GM21528 (cell line): ENCODE measurements around the gene CLGN.

Experiments used
- ATAC-seq: cut with Tn5 transposase; IDR thresholded peaks from one replicate; pipeline ENCODE4 v1.9.1; 2021; ENCODE audit warnings: mild to moderate bottlenecking, moderate library complexity; ENCODE audit not compliant: unreplicated experiment, low FRiP score

Gene CLGN

GRCh38 chr4:140382732-140383131 lies 44.7 kb downstream of the CLGN start:
- no peak for ATAC-seq

GRCh38 chr4:140374130-140374477 lies 53.3 kb downstream of the CLGN start:
- no peak for ATAC-seq

DNA sequence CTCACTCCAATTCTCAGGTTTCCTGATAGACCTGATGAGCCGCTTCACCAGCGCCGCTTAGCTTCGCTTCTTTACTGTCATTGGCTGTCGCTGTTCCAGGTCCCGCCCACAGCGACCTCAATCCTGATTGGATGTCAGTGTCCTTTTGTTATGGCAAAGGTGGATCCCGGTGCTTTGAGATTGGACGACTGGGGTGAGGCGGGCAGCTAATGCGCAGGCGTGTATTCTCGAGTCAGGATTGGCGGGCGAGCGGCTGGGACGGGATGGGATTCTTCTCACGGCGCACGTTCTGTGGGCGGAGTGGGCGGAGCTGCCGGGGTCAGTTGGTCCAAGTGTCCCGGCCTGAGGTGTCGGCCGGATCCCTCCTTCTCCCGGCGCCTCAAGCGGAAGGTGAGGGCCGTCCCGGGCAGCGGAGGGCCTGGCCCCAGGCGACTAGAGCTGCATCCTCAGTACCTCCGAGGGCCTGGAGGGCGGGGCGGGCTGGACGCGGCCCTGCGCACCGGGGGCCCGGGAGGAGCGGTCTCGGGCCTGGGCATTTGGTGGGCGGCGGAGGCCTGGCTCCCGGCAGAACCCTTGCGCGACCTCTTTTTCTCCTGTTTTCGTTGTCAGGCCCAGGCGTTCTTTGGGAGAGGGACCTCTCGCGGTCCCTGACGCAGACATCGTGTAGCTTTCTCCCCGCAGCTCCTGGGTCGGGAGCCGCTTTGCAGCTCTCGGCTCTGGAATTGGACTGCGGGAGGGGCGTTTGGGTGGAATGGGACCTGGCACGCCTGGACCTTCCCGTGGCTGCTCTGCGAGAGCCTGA lies 53.9 kb downstream of the CLGN start, which contains the start of gene SCOC:
SCOC (plus strand) TSS at position 319 of the 802 bp plus-strand sequence. CDS start 5,525 bp downstream, outside the sequence.
- ATAC-seq: peak; percentile 98

DNA sequence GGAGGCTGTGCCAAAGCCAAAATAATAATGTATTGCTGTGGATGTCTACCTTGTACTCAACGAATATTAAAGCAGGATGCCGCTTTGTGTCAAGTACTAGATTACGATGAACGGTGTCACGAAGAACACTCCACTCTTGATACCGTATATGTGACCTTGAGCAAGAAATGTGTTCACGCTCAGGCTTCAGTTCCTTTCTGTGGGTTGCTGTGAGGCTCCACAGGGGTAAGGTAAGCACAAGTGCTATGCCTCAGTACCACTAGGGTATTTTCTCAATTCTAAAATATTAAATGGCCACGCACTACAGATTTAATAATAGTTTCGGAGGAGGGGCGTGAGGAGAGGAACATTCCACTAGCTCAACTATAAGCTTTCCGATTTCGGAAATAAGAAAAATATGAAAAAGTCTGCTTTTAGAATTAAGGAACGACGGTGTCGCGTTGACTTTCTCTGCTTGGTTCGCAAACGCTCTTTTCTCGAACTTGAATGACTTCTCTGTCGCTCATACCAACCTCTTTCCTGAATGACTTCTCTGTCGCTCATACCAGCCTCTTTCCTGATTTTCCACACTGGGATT lies 54.6 kb downstream of the CLGN start:
- ATAC-seq: peak; percentile 68

DNA sequence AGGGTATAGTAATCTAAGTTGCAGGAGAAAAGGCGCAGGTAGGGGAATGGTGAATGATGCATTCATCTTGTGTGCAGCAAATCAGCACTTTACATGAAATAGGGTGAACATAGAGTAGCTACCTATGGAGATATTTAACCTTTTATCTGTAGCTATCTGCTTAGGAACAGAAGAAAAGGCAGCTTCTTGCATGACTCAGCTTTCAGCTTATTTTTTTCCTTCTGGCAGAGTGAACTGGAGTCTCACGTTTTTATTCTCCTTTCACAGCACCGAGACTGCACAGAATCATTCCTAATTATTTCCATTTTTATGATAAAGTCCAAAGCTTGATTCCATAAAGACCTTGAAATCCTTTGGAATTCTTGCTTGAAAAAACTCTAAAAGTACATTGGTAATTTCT lies 58.8 kb downstream of the CLGN start:
- no peak for ATAC-seq

DNA sequence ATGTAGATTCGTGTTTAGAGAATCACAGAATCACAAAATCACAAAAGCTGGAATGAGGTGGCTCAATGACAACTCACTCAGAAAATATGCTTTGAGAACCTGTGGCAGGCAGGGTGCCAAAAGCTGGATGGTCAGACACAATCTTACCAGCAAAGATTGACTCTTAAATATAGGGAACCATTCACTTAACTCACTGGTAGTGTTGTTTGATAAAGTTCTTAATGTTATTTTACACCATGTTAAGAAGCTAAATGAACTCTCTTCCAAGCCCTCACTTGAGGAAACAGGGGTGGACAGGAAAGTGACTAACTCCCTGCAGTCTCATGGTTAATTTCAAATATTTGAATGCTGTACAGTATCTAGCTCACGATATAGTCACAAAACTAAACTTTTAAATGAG lies 59.7 kb downstream of the CLGN start:
- no peak for ATAC-seq

DNA sequence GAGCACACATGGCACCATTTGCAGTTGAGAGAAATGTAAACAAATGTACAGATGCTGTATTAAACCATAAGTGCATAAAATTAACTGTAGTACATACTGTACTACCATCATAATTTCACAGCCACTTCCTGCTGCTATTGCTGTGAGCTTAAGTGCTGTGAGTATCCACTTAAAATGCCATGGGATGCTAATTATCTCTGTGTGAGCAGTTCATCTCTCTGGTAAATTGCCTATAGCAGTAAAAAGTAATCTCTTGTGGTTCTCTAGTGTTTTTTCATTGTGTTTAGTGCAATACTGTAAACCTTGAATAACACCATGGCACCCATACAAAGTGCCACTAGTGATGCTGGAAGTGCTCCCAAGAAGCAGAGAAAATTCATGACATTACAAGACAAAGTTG lies 63.9 kb downstream of the CLGN start:
- no peak for ATAC-seq

- ATAC-seq: no peak
Measured at GRCh38 chr4:140363051-140363450, 64.4 kb downstream of the CLGN start.

DNA sequence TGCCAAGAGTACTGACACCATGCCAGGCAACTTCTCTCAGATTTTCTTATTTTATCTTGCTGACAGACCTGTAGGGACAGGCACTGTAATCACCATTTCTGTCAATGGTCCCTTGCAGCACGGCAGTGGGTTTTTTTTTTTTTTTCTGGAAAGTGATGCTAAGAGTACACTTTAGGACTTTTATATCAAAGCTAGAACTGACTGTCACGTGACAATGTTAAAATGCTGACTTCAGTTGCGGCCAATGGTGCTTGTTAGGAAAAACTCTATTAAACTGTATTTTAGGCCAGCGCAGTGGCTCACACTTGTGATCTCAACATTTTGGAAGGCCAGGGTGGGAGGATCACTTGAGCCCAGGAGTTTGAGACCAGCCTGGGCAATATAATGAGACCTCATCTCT lies 66.3 kb downstream of the CLGN start:
- ATAC-seq: no peak

DNA sequence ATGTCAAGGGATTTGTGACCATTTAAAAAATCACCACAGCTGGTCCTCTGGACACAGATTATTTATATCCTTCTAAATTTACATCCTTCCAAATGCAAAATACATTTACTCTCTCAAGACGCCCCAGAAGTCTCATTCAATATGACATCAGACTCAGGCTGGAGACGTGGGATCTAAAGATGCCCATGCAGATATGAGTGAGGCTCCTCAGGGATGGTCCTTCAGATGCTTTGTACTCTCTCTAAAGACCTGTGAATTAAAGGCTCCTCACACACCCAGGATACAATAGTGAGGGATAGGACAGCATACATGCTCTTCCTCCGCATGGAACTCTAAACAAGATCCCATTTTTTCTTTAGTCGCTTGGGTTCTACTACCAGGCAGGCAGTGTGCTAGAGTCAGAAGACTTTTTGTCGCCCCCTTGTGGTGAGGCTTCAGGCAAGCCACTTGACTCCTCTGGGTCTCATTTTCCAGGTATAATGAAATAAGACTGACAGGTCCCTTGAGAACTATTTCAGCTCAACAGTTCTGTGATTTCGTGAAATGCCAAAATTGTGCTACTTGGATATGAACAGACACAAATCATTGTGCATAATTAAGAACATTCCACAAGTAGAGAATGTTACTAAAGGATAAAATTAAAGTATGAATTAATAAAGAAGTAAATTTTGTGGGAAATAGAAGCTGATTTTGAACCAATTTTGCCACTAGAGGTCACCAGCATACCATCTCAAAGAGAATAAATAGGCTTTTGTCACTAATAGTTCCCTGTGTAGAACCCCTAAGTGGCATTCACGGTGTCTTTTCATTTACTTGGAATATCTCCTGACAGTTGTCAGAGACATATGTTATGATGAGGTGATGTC lies 67.7 kb downstream of the CLGN start:
- peak; percentile 97 for ATAC-seq

- no peak for ATAC-seq
Measured at GRCh38 chr4:140358281-140358680, 69.2 kb downstream of the CLGN start.

GRCh38 chr4:140357868-140358267 lies 69.6 kb downstream of the CLGN start:
- no peak for ATAC-seq

DNA sequence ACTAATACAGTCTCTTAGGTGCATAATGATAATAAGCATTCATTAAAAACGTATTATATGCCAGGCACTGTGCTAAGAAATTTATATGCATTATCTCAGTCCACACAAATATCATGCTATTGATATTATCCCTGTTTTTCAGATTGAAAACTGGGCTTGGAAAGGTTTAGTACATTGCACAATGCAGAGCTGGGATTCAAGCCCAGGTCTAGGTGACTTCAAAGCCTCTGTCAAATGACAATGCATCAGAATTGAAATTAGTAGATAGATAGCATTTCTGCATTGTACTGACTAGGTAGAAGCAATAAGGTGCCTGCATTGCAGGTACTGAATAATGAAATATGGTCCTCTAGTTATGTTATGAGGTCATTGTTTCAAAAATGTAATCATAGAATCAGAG lies 72.2 kb downstream of the CLGN start:
- ATAC-seq: no peak

GRCh38 chr4:140353786-140354185 lies 73.7 kb downstream of the CLGN start:
- ATAC-seq: no peak

DNA sequence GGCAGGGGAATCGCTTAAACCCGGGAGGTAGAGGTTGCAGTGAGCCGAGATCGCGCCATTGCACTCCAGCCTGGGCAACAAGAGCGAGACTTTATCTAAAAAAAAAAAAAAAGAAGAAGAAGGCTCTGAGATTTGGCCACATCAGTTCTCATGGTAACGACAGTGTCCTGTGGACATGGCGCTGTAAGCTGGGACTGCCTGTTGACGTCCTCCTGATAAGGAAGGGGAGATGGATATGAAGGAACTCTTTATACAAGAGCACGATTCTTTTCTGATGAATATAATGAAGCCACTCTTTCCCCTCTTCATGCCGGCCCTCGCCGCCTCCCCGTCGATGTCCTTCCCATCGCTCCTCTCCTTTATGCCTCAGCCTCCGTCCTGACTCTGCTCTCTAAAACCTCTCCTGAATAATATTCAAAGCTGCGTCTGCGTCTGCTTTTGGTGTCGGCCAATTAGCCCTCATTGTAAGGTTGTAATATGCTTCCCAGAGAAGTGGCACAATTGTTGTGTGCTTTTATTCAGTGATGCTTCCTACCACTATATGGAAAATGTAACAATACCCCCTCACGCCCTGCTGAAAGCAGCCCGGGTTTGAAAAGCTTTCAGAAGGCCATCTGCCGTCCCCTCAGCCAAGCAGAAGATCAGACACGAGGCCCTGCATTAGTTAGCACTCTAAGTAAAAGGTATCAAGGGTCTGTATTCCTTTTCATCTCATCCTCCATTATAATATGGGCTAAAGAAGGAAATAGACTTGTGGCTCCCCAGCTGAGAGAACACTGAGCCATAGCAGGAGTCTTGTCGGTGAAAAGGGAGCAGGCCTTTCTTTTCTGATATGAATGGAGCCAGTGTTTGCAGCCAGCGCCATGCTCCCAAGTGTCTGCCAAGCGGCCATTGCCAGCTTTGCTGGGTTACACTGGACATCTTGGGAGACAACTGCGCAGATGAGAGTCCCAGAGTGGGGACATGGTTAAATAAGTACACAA lies 76.1 kb downstream of the CLGN start:
- ATAC-seq: no peak

GRCh38 chr4:140349816-140350215 lies 77.6 kb downstream of the CLGN start:
- no peak for ATAC-seq

DNA sequence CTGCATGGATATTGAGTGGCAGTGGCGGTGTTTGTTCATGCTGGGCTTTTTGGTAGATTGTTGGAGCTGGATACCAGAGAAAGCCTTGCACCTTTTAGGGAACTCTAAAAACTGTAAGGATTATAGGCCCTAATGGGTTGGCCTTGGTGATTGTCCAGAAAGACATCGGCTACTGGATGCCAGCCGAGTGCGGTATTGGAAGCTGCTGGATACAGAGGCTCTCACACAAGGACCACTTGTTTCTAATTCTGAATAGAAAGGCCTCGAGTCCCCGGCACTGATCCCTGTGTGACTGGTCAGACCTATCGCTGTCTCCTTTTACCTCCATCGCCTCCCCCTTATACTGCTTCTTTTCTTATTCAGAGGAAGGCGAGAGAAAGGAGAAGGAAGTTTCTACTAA lies 81.3 kb downstream of the CLGN start:
- ATAC-seq: no peak

DNA sequence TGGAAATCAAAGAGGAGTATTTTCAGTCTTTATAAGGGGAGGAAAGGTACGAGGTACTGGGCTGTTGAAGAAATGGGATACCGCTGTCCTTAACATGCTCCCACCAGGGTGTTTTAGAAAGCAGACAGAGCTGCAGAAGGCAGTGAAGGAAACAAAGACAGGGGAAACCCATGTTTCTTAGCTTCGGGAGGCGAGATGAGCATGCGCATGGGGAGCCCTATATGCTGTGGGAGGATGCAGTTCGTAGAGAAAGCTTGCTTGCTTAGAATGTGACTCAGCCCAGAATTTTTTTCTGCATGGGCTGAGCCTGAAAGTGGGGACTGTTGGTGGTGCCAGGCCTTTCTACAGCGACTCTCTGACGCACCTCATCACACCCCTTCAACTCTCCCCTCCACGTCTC lies 82.8 kb downstream of the CLGN start:
- ATAC-seq: no peak

- ATAC-seq: no peak
Measured at GRCh38 chr4:140344101-140344500, 83.3 kb downstream of the CLGN start.

DNA sequence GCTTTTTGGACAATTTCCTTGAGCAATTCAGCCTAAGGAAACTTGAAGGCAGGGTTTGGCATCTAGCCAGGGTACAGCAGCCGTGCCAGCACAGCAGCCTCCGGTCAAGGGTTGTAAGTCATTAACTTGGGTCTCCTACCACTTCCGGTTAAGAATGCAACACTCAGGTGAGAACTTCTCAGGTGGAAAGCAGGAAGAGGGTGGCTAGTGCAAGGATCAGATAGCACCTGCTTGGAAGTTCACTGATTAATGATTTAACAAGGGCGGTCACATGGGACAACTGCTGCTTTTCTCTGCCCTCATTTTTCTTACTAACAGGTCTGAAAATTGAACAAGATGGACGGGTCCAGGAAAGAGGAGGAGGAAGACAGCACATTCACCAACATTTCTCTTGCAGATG lies 84.1 kb downstream of the CLGN start:
- peak; percentile 75 for ATAC-seq
